ENCODE results near the gene HLTF. TPM values are rescaled to one million over a fixed set of nuclear protein-coding genes. Genes with fewer than 3 reads are reported as not detected.

The HLTF gene
- total RNA-seq, 4 donors from 2014 or later, result 3.0 to 13.5 (median 7.2) TPM

- WGBS, 2 donors (ENCODE audit: low coverage in 1 of 2), result 71 to 80% methylated on average over 2 to 3 of the region's 3 CpGs
- TF ChIP-seq POLR2AphosphoS5 (IDR thresholded peaks at IDR 0.05) (no peak), POLR2A (IDR thresholded peaks at IDR 0.05) (no peak), EP300 (IDR thresholded peaks at IDR 0.05; ENCODE audit: low read depth) (no peak), CTCF (IDR thresholded peaks at IDR 0.05) (no peak)
- no peak overlapping the region for H3K27ac ChIP-seq
- in situ Hi-C loops (cut with MboI; ENCODE audit: low pct_ligation_motif_present in 1 of 4, low pct_unique_long_range_greater_than_20kb in 1 of 4, low sequenced_read_pairs in 3 of 4) (no loop called here), intact Hi-C loops (cut with DNase I; ENCODE audit: low total_unique reads) (no loop called here)
- no peak overlapping the region for H3K4me3 ChIP-seq
- no peaks in the 10 kb centered on the region for H3K27me3 ChIP-seq
- no peaks in the 10 kb centered on the region for H3K36me3 ChIP-seq
- no peaks in the 10 kb centered on the region for H3K9me3 ChIP-seq
- no peaks in the 10 kb centered on the region for H3K4me1 ChIP-seq
- no peak for DNase-seq
Observed at GRCh38 chr3:149090907-149091306, 4.6 kb upstream of the HLTF start.

GRCh38 chr3:149090461-149090860 is 4.1 kb upstream of the HLTF start:
- Histone ChIP-seq H3K27me3 (no peaks in the 10 kb centered on the region), H3K4me1 (peaks cover 0 to 2% (median 1%) of the 10 kb centered on the region in 4 donors), H3K9me3 (no peaks in the 10 kb centered on the region), H3K27ac (no peak overlapping the region), H3K36me3 (no peaks in the 10 kb centered on the region), H3K4me3 (no peak overlapping the region)
- DNase-seq, result no peak
- intact Hi-C loops (cut with DNase I; ENCODE audit: low total_unique reads), result no loop called here
- in situ Hi-C loops (cut with MboI; ENCODE audit: low pct_ligation_motif_present in 1 of 4, low pct_unique_long_range_greater_than_20kb in 1 of 4, low sequenced_read_pairs in 3 of 4), result no loop called here
- WGBS, 2 donors (ENCODE audit: low coverage in 1 of 2), result 88 to 91% methylated on average over 1 of the region's 1 CpG
- TF ChIP-seq POLR2AphosphoS5 (IDR thresholded peaks at IDR 0.05), result no peak
- no peak for TF ChIP-seq CTCF (IDR thresholded peaks at IDR 0.05)
- no peak for TF ChIP-seq EP300 (IDR thresholded peaks at IDR 0.05; ENCODE audit: low read depth)
- no peak for TF ChIP-seq POLR2A (IDR thresholded peaks at IDR 0.05)

- H3K4me1 ChIP-seq, result peaks cover 0 to 12% (median 6%) of the 10 kb centered on the region in 4 donors
- in situ Hi-C loops (cut with MboI; ENCODE audit: low pct_ligation_motif_present in 1 of 4, low pct_unique_long_range_greater_than_20kb in 1 of 4, low sequenced_read_pairs in 3 of 4), result no loop called here
- no peak overlapping the region for H3K4me3 ChIP-seq
- no peaks in the 10 kb centered on the region for H3K27me3 ChIP-seq
- DNase-seq, result no peak
- no peaks in the 10 kb centered on the region for H3K9me3 ChIP-seq
- no peak overlapping the region for H3K27ac ChIP-seq
- no peaks in the 10 kb centered on the region for H3K36me3 ChIP-seq
- intact Hi-C loops (cut with DNase I; ENCODE audit: low total_unique reads), result no loop called here
- WGBS, 2 donors (ENCODE audit: low coverage in 1 of 2), result 69 to 100% methylated on average over 1 to 3 of the region's 3 CpGs
- TF ChIP-seq EP300 (IDR thresholded peaks at IDR 0.05; ENCODE audit: low read depth) (no peak), CTCF (IDR thresholded peaks at IDR 0.05) (no peak), POLR2AphosphoS5 (IDR thresholded peaks at IDR 0.05) (no peak), POLR2A (IDR thresholded peaks at IDR 0.05) (no peak)
Observed at GRCh38 chr3:149089395-149089794, 3.1 kb upstream of the HLTF start.

- no peaks in the 10 kb centered on the region for H3K9me3 ChIP-seq
- intact Hi-C loops (cut with DNase I; ENCODE audit: low total_unique reads), result no loop called here
- DNase-seq, result no peak
- 98% methylated on average over 7 to 15 of the region's 15 CpGs for WGBS, 2 donors (ENCODE audit: low coverage in 1 of 2)
- TF ChIP-seq POLR2AphosphoS5 (IDR thresholded peaks at IDR 0.05) (no peak), POLR2A (IDR thresholded peaks at IDR 0.05) (no peak), CTCF (IDR thresholded peaks at IDR 0.05) (no peak), EP300 (IDR thresholded peaks at IDR 0.05; ENCODE audit: low read depth) (no peak)
- no peak overlapping the region for H3K4me3 ChIP-seq
- peaks cover 0 to 12% (median 6%) of the 10 kb centered on the region in 4 donors for H3K4me1 ChIP-seq
- H3K27ac ChIP-seq, result no peak overlapping the region
- in situ Hi-C loops (cut with MboI; ENCODE audit: low pct_ligation_motif_present in 1 of 4, low pct_unique_long_range_greater_than_20kb in 1 of 4, low sequenced_read_pairs in 3 of 4), result no loop called here
- H3K27me3 ChIP-seq, result no peaks in the 10 kb centered on the region
- H3K36me3 ChIP-seq, result no peaks in the 10 kb centered on the region
Observed at GRCh38 chr3:149087208-149087607, 875 bp upstream of the HLTF start.

Measured in transverse colon (tissue), 4 donors.